Activated naive CD4-positive, alpha-beta T cell (primary cell): ENCODE results near the gene CDY2B.
"Not testable (repeated sequence)": the region's sequence is repeated elsewhere in the genome, so short reads cannot be mapped to it uniquely, and the experiment has no call there.

ENCODE experiments used
- DNase-seq, 4 experiments: peaks; one replicate each; lab custom pipeline; 2025; lab: John Stamatoyannopoulos, UW

CDY2B gene

DNA sequence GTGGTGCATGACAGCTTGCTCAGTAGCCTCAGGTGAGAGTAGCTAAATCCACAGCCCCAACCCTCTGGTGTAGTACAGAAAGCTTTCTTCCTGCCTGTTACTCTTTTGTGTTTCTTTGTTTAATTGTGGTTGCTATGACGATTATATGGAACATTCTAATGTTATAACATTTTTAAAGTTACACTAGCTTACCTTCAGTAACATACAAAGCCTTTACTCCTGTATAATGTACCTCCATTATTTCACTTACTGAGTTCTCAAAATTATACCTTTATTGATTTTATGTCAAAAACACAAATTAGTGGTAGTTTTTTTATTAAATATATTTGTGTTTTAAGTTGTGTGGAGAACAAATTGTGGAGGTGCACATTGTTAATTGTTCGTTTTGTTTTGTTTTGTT, at the start of gene CDY2B:
TSS of gene CDY2B (minus strand) at position 101 of the 400 bp plus-strand sequence. CDS start 328 bp downstream, outside the sequence.
- not testable (repeated sequence) for DNase-seq

DNA sequence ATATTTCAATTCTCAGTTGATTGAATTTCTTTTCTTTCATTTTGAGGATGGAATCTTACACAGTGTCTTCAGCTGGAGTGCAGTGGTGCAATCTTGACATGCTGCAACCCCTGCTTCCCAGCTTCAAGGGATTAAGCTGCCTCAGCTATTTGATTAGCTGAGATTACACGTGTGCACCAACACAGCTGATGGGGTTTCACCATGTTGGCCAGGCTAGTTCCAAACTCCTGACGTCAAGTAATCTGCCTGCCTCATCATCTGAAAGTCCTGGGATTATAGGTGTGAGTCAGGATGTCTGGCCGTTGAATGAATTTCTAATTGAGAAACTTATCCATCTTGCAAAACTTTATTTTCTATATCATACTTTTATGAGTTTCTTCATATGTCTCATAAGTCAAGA, 28.0 kb upstream of the CDY2B start:
- DNase-seq, result not testable (repeated sequence)

- not testable (repeated sequence) for DNase-seq
These were observed 27.3 kb upstream of the CDY2B start for GRCh38 chrY:17907351-17907750.

DNA sequence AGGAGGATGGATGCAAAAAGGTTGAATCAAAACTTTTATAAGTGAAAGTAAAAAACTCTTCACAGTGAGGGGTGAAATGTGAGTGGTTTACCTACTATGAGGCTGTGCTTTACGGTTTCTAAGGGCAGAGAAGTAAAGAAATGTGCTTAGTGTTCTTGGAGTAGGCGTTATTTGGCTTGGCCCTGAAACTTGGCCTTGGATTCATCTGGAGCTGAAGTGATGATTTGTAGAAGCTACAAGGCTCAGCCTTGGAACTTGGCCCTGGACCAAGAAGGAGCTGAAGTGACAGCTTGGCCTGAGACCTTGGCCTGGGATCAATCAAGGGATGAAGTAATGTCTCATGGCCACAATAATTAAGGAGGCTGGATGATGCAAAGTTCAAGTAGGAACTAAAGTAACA, 1.7 kb upstream of the CDY2B start:
- not testable (repeated sequence) for DNase-seq

DNA sequence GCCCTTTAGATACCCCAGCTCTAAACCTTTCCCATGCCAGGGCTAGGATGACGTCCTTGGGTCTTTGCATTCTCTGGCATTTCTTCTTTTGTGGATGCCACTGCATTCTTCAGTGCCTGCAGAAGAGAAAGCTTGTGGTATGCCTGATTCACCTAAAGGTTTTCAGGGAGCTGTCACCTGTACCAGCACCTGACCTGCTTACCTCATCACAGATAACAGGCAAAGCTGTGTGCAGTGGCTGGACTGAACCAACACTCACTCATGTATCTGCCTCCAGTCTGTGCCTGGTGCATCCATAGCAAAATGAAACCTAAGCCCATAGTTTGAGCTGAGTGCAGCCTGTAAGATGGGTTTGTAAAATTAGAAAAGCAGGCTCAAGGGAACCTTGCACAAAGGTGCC, 3.3 kb downstream of the CDY2B start:
- not testable (repeated sequence) for DNase-seq

GRCh38 chrY:17875401-17875800, 4.6 kb downstream of the CDY2B start:
- DNase-seq, result not testable (repeated sequence)

DNA sequence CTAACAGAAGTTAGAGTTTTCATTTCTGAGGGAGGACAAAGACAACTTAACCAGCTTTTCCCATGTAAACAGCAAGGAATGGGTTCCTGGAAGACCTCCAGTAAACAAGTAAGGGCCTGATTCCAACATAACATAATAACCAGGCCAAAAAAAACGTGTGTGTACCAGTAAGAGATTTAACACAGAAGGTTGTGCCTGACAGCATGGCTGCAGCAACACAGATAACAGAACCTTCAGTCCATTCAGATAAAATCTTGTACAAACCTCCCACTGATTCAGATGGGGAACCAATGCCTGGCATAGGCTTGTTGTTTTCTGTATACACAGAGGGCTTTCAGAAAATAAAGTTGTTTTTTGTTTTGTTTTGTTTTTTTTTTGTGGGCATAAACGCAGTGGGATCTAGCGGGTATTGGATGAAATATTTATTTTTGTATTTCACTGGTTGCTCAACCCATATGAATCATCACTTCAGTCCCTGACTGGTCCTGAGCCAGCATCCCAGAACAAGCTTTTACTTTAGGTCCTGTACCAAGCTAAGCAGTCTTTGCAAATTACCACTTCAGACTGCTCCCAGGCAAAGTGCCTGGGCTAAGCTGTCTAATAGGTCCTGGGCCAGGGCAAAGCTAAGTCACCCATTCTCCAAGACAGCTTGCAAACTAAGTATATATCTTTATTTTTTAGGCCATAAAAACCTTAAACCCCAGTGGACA, 8.7 kb downstream of the CDY2B start:
- DNase-seq, result not testable (repeated sequence)

DNA sequence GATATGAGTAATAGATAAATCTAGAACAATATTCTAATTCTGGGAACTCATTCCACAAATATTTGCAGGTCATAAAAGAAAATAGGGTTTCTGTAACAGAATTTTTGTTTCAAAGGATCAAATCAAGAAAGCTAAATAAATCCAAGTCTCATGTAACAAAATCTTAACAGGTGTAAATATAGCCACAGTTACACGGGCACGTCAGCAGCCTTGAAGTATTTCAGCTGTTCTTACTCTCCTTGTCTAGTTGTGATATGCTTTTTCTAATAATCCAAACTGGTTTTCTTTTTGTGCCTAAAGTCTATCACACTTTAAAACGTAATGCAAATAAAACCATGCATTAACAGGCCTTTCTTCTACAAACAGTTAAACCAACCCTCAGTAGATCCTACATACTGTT, 9.3 kb downstream of the CDY2B start:
- DNase-seq, result not testable (repeated sequence)

GRCh38 chrY:17867850-17868249, 12.2 kb downstream of the CDY2B start:
- DNase-seq, result not testable (repeated sequence)

GRCh38 chrY:17860634-17861033, 19.4 kb downstream of the CDY2B start:
- DNase-seq, result not testable (repeated sequence)

- not testable (repeated sequence) for DNase-seq
These were observed 22.8 kb downstream of the CDY2B start for GRCh38 chrY:17856963-17857848.

DNA sequence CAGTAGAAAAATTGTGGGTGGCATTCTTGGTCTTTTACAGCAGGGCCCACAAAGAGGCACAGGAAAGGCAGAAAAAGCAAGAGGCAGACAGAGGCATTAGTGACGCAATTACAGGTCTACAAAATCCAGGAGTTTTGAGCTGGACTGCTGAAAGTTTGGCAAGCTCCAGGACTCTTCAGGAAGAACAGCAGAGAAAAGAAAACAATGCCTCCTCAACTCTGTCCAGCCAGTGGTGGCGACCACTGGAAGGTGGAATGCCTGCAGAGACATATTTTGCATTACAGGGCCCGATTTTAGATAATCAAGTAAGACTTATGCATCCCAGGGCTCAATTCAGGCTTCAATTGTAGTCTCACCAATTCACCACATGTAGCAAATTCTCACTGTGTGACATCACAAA, 23.5 kb downstream of the CDY2B start:
- DNase-seq, result not testable (repeated sequence)

- DNase-seq, result not testable (repeated sequence)
These were observed 30.9 kb downstream of the CDY2B start for GRCh38 chrY:17849131-17849530.

- not testable (repeated sequence) for DNase-seq
These were observed 47.9 kb downstream of the CDY2B start for GRCh38 chrY:17832149-17832548.
